Neuronal stem cell (in vitro differentiated cells): ENCODE results near the gene POU2F3.

Experiments used
- DNase-seq: peaks from one replicate; pipeline ENCODE4 v3.0.0-alpha.2; 2013; ENCODE audit warnings: low spot score
- H2AFZ ChIP-seq: one replicate; pipeline ENCODE4 v1.6.1; 2013; ENCODE audit warnings: mild to moderate bottlenecking, low read length, inconsistent platforms
- H2AK5ac ChIP-seq: 2 replicates; pipeline ENCODE4 v1.6.1; 2013; ENCODE audit warnings: low read depth, mild to moderate bottlenecking, inconsistent platforms, low read length, moderate library complexity, mixed read lengths
- H2BK120ac ChIP-seq: 2 replicates; pipeline ENCODE4 v1.6.1; 2013; ENCODE audit warnings: low read depth, mild to moderate bottlenecking, inconsistent platforms, low read length, moderate library complexity, mixed read lengths
- H2BK12ac ChIP-seq: one replicate; pipeline ENCODE4 v1.6.1; 2013; ENCODE audit warnings: low read length, inconsistent platforms
- H2BK15ac ChIP-seq: 2 replicates; pipeline ENCODE4 v1.6.1; 2013; ENCODE audit warnings: mild to moderate bottlenecking, low read length, inconsistent platforms, mixed read lengths
- H2BK5ac ChIP-seq: one replicate; pipeline ENCODE4 v1.6.1; 2013; ENCODE audit warnings: inconsistent platforms, mild to moderate bottlenecking, low read length, moderate library complexity
- H3K14ac ChIP-seq: one replicate; pipeline ENCODE4 v1.6.1; 2013; ENCODE audit warnings: low read length, inconsistent platforms
- H3K18ac ChIP-seq: 2 replicates; pipeline ENCODE4 v1.6.1; 2013; ENCODE audit warnings: low read length, inconsistent platforms
- H3K23ac ChIP-seq: 2 replicates; pipeline ENCODE4 v1.6.1; 2013; ENCODE audit warnings: low read depth, mild to moderate bottlenecking, mixed read lengths, low read length, inconsistent platforms; ENCODE audit not compliant: poor library complexity
- H3K27ac ChIP-seq: replicated peaks from 3 replicates; pipeline ENCODE4 v1.5.1; 2013; ENCODE audit warnings: low read length, inconsistent platforms
- H3K27me3 ChIP-seq, 3 experiments: 2 replicates each; pipeline ENCODE4 v1.6.1; 2013; ENCODE audit warnings: low read length in 3 of 3, mild to moderate bottlenecking in 2 of 3, inconsistent platforms in 1 of 3, low read depth in 1 of 3, mixed read lengths in 1 of 3, moderate library complexity in 1 of 3; ENCODE audit not compliant: control insufficient read depth in 3 of 3, insufficient read depth in 3 of 3
- H3K36me3 ChIP-seq, 2 donors: replicated peaks in 1 of 2; 2 replicates each; pipeline ENCODE4 v1.6.1; 2013; ENCODE audit warnings: low read length in 2 of 2; ENCODE audit not compliant: control insufficient read depth in 2 of 2, insufficient read depth in 2 of 2
- H3K4ac ChIP-seq: 2 replicates; pipeline ENCODE4 v1.6.1; 2013; ENCODE audit warnings: inconsistent platforms, mild to moderate bottlenecking, low read length, moderate library complexity
- H3K4me1 ChIP-seq, 2 donors: 1 replicate in 1 of 2; 2 replicates in 1 of 2; pipeline ENCODE4 v1.6.1; 2013; ENCODE audit warnings: low read length in 2 of 2, low read depth in 1 of 2; ENCODE audit not compliant: control insufficient read depth in 2 of 2, insufficient read depth in 1 of 2
- H3K4me2 ChIP-seq: one replicate; pipeline ENCODE4 v1.6.1; 2013; ENCODE audit warnings: mild to moderate bottlenecking, low read length, inconsistent platforms; ENCODE audit not compliant: insufficient read depth, poor library complexity, severe bottlenecking
- H3K4me3 ChIP-seq, 2 donors: 2 replicates each; pipeline ENCODE4 v1.5.1; 2013; ENCODE audit warnings: low read length in 2 of 2, mild to moderate bottlenecking in 2 of 2, inconsistent platforms in 1 of 2, moderate library complexity in 1 of 2
- H3K79me1 ChIP-seq: one replicate; pipeline ENCODE4 v1.6.1; 2013; ENCODE audit warnings: low read depth, mild to moderate bottlenecking, inconsistent platforms, low read length, moderate library complexity
- H3K9ac ChIP-seq: one replicate; pipeline ENCODE4 v1.6.1; 2013; ENCODE audit warnings: mild to moderate bottlenecking, low read depth, low read length, inconsistent platforms; ENCODE audit not compliant: poor library complexity
- H3K9me3 ChIP-seq, 2 donors: replicated peaks in 1 of 2; 2 replicates each; pipeline versions ENCODE3 to v1.6.1; 2013; ENCODE audit warnings: low read length in 2 of 2, mild to moderate bottlenecking in 2 of 2, inconsistent platforms in 1 of 2, low read depth in 1 of 2, mixed read lengths in 1 of 2, moderate library complexity in 1 of 2; ENCODE audit not compliant: control insufficient read depth in 2 of 2, insufficient read depth in 1 of 2
- H4K8ac ChIP-seq: one replicate; pipeline ENCODE4 v1.6.1; 2013; ENCODE audit warnings: low read depth, mild to moderate bottlenecking, inconsistent platforms, low read length, moderate library complexity
- H4K91ac ChIP-seq: one replicate; pipeline ENCODE4 v1.6.1; 2013; ENCODE audit warnings: low read length, low read depth, mild to moderate bottlenecking, inconsistent platforms; ENCODE audit not compliant: poor library complexity
- WGBS, 2 donors: extraction: QIAGEN DNeasy Blood & Tissue Kit; methylation state at CpG; one replicate each; pipeline ENCODE4 v1.1.7; 2013; ENCODE audit warnings: missing lambda C conversion rate in 2 of 2, mixed read lengths in 1 of 2; ENCODE audit not compliant: insufficient read length in 2 of 2, insufficient replicate concordance in 1 of 2; ENCODE audit errors: extremely low coverage in 2 of 2; 5-methylcytosine and 5-hydroxymethylcytosine counted together

POU2F3 gene

GRCh38 chr11:120241277-120241676, 1.3 kb downstream of the POU2F3 start:
- H3K79me1 ChIP-seq: no peaks in the 10 kb centered on the region
- H3K9ac ChIP-seq: no peak overlapping the region
- no peak overlapping the region for H3K18ac ChIP-seq
- H3K36me3 ChIP-seq: no peaks in the 10 kb centered on the region
- no peak overlapping the region for H4K91ac ChIP-seq
- no peak overlapping the region for H2BK12ac ChIP-seq
- no peak overlapping the region for H3K27ac ChIP-seq
- H3K23ac ChIP-seq: no peak overlapping the region
- H3K4me2 ChIP-seq: no peak overlapping the region
- H2BK120ac ChIP-seq: no peak overlapping the region
- no peak overlapping the region for H2AFZ ChIP-seq
- no peak overlapping the region for H3K4me3 ChIP-seq
- H4K8ac ChIP-seq: no peak overlapping the region
- H3K27me3 ChIP-seq: peaks cover 0 to 93% (median 30%) of the 10 kb centered on the region in 3 experiments
- no peak overlapping the region for H3K4ac ChIP-seq
- DNase-seq: no peak
- no CpG with 5 or more reads among the region's 7 CpGs for WGBS, 2 donors
- no peak overlapping the region for H2AK5ac ChIP-seq
- H3K14ac ChIP-seq: no peak overlapping the region
- H2BK15ac ChIP-seq: no peak overlapping the region
- H3K4me1 ChIP-seq: no peaks in the 10 kb centered on the region
- H3K9me3 ChIP-seq: no peaks in the 10 kb centered on the region
- no peak overlapping the region for H2BK5ac ChIP-seq

GRCh38 chr11:120243221-120243620, 3.3 kb downstream of the POU2F3 start:
- H2BK120ac ChIP-seq: no peak overlapping the region
- H3K4me1 ChIP-seq: no peaks in the 10 kb centered on the region
- no peak overlapping the region for H3K4me3 ChIP-seq
- H3K4me2 ChIP-seq: no peak overlapping the region
- no peak overlapping the region for H3K23ac ChIP-seq
- H2BK5ac ChIP-seq: no peak overlapping the region
- no peak overlapping the region for H2BK15ac ChIP-seq
- no peak overlapping the region for H3K4ac ChIP-seq
- DNase-seq: no peak
- H3K27me3 ChIP-seq: peaks cover 0 to 96% (median 28%) of the 10 kb centered on the region in 3 experiments
- whole genome bisulfite sequencing, 2 donors: no CpG with 5 or more reads among the region's 4 CpGs
- no peak overlapping the region for H3K27ac ChIP-seq
- H3K14ac ChIP-seq: no peak overlapping the region
- no peak overlapping the region for H2BK12ac ChIP-seq
- no peak overlapping the region for H2AFZ ChIP-seq
- no peak overlapping the region for H3K18ac ChIP-seq
- H3K36me3 ChIP-seq: no peaks in the 10 kb centered on the region
- no peak overlapping the region for H4K8ac ChIP-seq
- H3K79me1 ChIP-seq: no peaks in the 10 kb centered on the region
- no peak overlapping the region for H4K91ac ChIP-seq
- H2AK5ac ChIP-seq: no peak overlapping the region
- no peak overlapping the region for H3K9ac ChIP-seq
- no peaks in the 10 kb centered on the region for H3K9me3 ChIP-seq

GRCh38 chr11:120244476-120245365, 4.8 kb downstream of the POU2F3 start:
- H3K27me3 ChIP-seq: peaks cover 0 to 96% (median 17%) of the 10 kb centered on the region in 3 experiments
- H2BK120ac ChIP-seq: no peak overlapping the region
- no peak overlapping the region for H2BK12ac ChIP-seq
- H2BK5ac ChIP-seq: no peak overlapping the region
- WGBS, 2 donors: no CpG with 5 or more reads among the region's 13 CpGs
- no peak overlapping the region for H3K23ac ChIP-seq
- no peaks in the 10 kb centered on the region for H3K79me1 ChIP-seq
- H3K27ac ChIP-seq: no peak overlapping the region
- no peak overlapping the region for H2AFZ ChIP-seq
- no peak overlapping the region for H2BK15ac ChIP-seq
- H3K4me2 ChIP-seq: no peak overlapping the region
- no peak overlapping the region for H3K14ac ChIP-seq
- no peaks in the 10 kb centered on the region for H3K9me3 ChIP-seq
- no peak overlapping the region for H3K4me3 ChIP-seq
- no peak for DNase-seq
- peaks cover 0 to 1% of the 10 kb centered on the region in 2 donors for H3K4me1 ChIP-seq
- no peak overlapping the region for H2AK5ac ChIP-seq
- H3K18ac ChIP-seq: no peak overlapping the region
- no peaks in the 10 kb centered on the region for H3K36me3 ChIP-seq
- H3K9ac ChIP-seq: no peak overlapping the region
- no peak overlapping the region for H4K91ac ChIP-seq
- no peak overlapping the region for H3K4ac ChIP-seq
- no peak overlapping the region for H4K8ac ChIP-seq

- Histone ChIP-seq H3K18ac (no peak overlapping the region), H4K8ac (no peak overlapping the region), H3K9ac (no peak overlapping the region), H2BK15ac (no peak overlapping the region), H4K91ac (no peak overlapping the region), H2AFZ (no peak overlapping the region), H2BK12ac (no peak overlapping the region), H3K27ac (no peak overlapping the region), H3K4me3 (no peak overlapping the region), H2BK5ac (no peak overlapping the region), H3K4me2 (no peak overlapping the region), H3K4me1 (peaks cover 0 to 1% of the 10 kb centered on the region in 2 donors), H3K4ac (no peak overlapping the region), H3K23ac (no peak overlapping the region), H3K9me3 (no peaks in the 10 kb centered on the region), H2BK120ac (no peak overlapping the region), H3K27me3 (peaks cover 0 to 95% (median 10%) of the 10 kb centered on the region in 3 experiments), H3K14ac (no peak overlapping the region), H3K36me3 (no peaks in the 10 kb centered on the region), H3K79me1 (no peaks in the 10 kb centered on the region), H2AK5ac (no peak overlapping the region)
- WGBS, 2 donors: no CpG with 5 or more reads among the region's 1 CpG
- no peak for DNase-seq
Measured at GRCh38 chr11:120245434-120245833, 5.5 kb downstream of the POU2F3 start.
